Stimulated activated naive B cell treated with anti-CD40 and anti-IgM and Interleukin-4, amounts not matched to agents 10 μg/mL and 1 μg/mL and 100 μg/mL, for 72 hours (primary cell): ENCODE results near the gene KAZALD1.

Experiments used
- ATAC-seq, 2 donors: fragments of 150-1000 bp; cut with Tn5 transposase; replicated peaks; 2 replicates each; pipeline ENCODE4 v1.10.0; 2021; ENCODE audit warnings: moderate library complexity in 1 of 2
- DNase-seq: peaks from one replicate; pipeline ENCODE4 v3.0.0; 2021
- H3K27ac Mint-ChIP-seq: one replicate; pipeline ENCODE4 v1.8.0; 2022; ENCODE audit warnings: mild to moderate bottlenecking, mixed read lengths
- H3K27me3 Mint-ChIP-seq, 2 donors: one replicate each; pipeline ENCODE4 v1.8.0; 2022; ENCODE audit warnings: mixed read lengths in 2 of 2
- H3K36me3 Mint-ChIP-seq, 2 donors: one replicate each; pipeline ENCODE4 v1.8.0; 2022; ENCODE audit warnings: mixed read lengths in 2 of 2, mild to moderate bottlenecking in 1 of 2
- H3K4me1 Mint-ChIP-seq, 2 donors: one replicate each; pipeline ENCODE4 v1.8.0; 2022; ENCODE audit warnings: mixed read lengths in 2 of 2, mild to moderate bottlenecking in 1 of 2
- H3K4me3 Mint-ChIP-seq, 2 donors: one replicate each; pipeline ENCODE4 v1.8.0; 2022; ENCODE audit warnings: mild to moderate bottlenecking in 2 of 2, mixed read lengths in 2 of 2, moderate library complexity in 1 of 2
- H3K9me3 Mint-ChIP-seq, 2 donors: one replicate each; pipeline ENCODE4 v1.8.0; 2022; ENCODE audit warnings: mixed read lengths in 2 of 2, mild to moderate bottlenecking in 1 of 2

KAZALD1 gene

GRCh38 chr10:101063548-101064414 lies 2.0 kb downstream of the KAZALD1 start:
- H3K4me3 Mint-ChIP-seq: no peak overlapping the region
- DNase-seq (no peak), ATAC-seq (no peak)
- peaks cover 21 to 65% of the 10 kb centered on the region in 2 donors for H3K4me1 Mint-ChIP-seq
- H3K27ac Mint-ChIP-seq: peak overlapping the region; percentile 65
- H3K36me3 Mint-ChIP-seq: no peaks in the 10 kb centered on the region
- peaks cover 27 to 49% of the 10 kb centered on the region in 2 donors for H3K27me3 Mint-ChIP-seq
- H3K9me3 Mint-ChIP-seq: no peaks in the 10 kb centered on the region

- no peak overlapping the region for H3K27ac Mint-ChIP-seq
- no peak for ATAC-seq
- peaks cover 21 to 62% of the 10 kb centered on the region in 2 donors for H3K4me1 Mint-ChIP-seq
- H3K9me3 Mint-ChIP-seq: no peaks in the 10 kb centered on the region
- H3K4me3 Mint-ChIP-seq: no peak overlapping the region
- no peak for DNase-seq
- peaks cover 27 to 49% of the 10 kb centered on the region in 2 donors for H3K27me3 Mint-ChIP-seq
- H3K36me3 Mint-ChIP-seq: no peaks in the 10 kb centered on the region
Observed at GRCh38 chr10:101064415-101065030, 2.7 kb downstream of the KAZALD1 start.

- Mint-ChIP-seq H3K36me3 (no peaks in the 10 kb centered on the region), H3K27me3 (peaks cover 27 to 49% of the 10 kb centered on the region in 2 donors), H3K4me3 (peak overlapping the region; percentile 88 to 89), H3K27ac (no peak overlapping the region), H3K4me1 (peaks cover 22 to 59% of the 10 kb centered on the region in 2 donors), H3K9me3 (no peaks in the 10 kb centered on the region)
- no peak for DNase-seq
- no peak for ATAC-seq
Observed at GRCh38 chr10:101065481-101066145, 3.8 kb downstream of the KAZALD1 start.

GRCh38 chr10:101066146-101066895 lies 4.5 kb downstream of the KAZALD1 start:
- no peaks in the 10 kb centered on the region for H3K36me3 Mint-ChIP-seq
- peak; percentile 35 for DNase-seq

GRCh38 chr10:101066896-101067355 lies 5.1 kb downstream of the KAZALD1 start:
- Mint-ChIP-seq H3K36me3 (no peaks in the 10 kb centered on the region), H3K4me3 (peak overlapping the region; percentile 88 to 89), H3K4me1 (peaks cover 32 to 65% of the 10 kb centered on the region in 2 donors), H3K9me3 (no peaks in the 10 kb centered on the region), H3K27me3 (peaks cover 27 to 49% of the 10 kb centered on the region in 2 donors), H3K27ac (peak overlapping the region; percentile 85)
- no peak for ATAC-seq
- no peak for DNase-seq

More at GRCh38 chr10:101066146-101066895, 4.5 kb downstream of the KAZALD1 start:
- peaks cover 29 to 65% of the 10 kb centered on the region in 2 donors for H3K4me1 Mint-ChIP-seq
- H3K9me3 Mint-ChIP-seq: no peaks in the 10 kb centered on the region
- peak; percentile 43 to 44 for ATAC-seq
- H3K27ac Mint-ChIP-seq: no peak overlapping the region
- peaks cover 27 to 49% of the 10 kb centered on the region in 2 donors for H3K27me3 Mint-ChIP-seq
- peak overlapping the region; percentile 88 to 89 for H3K4me3 Mint-ChIP-seq

- ATAC-seq (peak; percentile 57 to 65), DNase-seq (peak; percentile 58)
- Mint-ChIP-seq H3K4me3 (peak overlapping the region; percentile 88 to 89), H3K4me1 (peaks cover 34 to 65% of the 10 kb centered on the region in 2 donors), H3K27ac (peak overlapping the region; percentile 85), H3K36me3 (no peaks in the 10 kb centered on the region), H3K9me3 (no peaks in the 10 kb centered on the region), H3K27me3 (peaks cover 27 to 49% of the 10 kb centered on the region in 2 donors)
Observed at GRCh38 chr10:101067356-101068083, 5.7 kb downstream of the KAZALD1 start.

- no peak for ATAC-seq
- H3K9me3 Mint-ChIP-seq: no peaks in the 10 kb centered on the region
- H3K4me3 Mint-ChIP-seq: no peak overlapping the region
- H3K27ac Mint-ChIP-seq: no peak overlapping the region
- peaks cover 37 to 58% of the 10 kb centered on the region in 2 donors for H3K4me1 Mint-ChIP-seq
- no peaks in the 10 kb centered on the region for H3K36me3 Mint-ChIP-seq
- H3K27me3 Mint-ChIP-seq: peaks cover 27 to 37% of the 10 kb centered on the region in 2 donors
- no peak for DNase-seq
Observed at GRCh38 chr10:101069441-101069840, 7.7 kb downstream of the KAZALD1 start.

- Mint-ChIP-seq H3K36me3 (no peaks in the 10 kb centered on the region), H3K27ac (no peak overlapping the region), H3K4me3 (no peak overlapping the region), H3K4me1 (peaks cover 37 to 53% of the 10 kb centered on the region in 2 donors), H3K9me3 (no peaks in the 10 kb centered on the region), H3K27me3 (peaks cover 21 to 33% of the 10 kb centered on the region in 2 donors)
- ATAC-seq (no peak), DNase-seq (no peak)
Observed at GRCh38 chr10:101070098-101070497, 8.3 kb downstream of the KAZALD1 start.

GRCh38 chr10:101071267-101071884 lies 9.6 kb downstream of the KAZALD1 start:
- Mint-ChIP-seq H3K4me1 (peaks cover 32 to 44% of the 10 kb centered on the region in 2 donors), H3K36me3 (no peaks in the 10 kb centered on the region), H3K27ac (peak overlapping the region; percentile 79), H3K4me3 (peak overlapping the region; percentile 53 to 58), H3K9me3 (no peaks in the 10 kb centered on the region), H3K27me3 (peaks cover 27 to 33% of the 10 kb centered on the region in 2 donors)
- DNase-seq (peak; percentile 47), ATAC-seq (peak; percentile 81 to 82)

- no peaks in the 10 kb centered on the region for H3K9me3 Mint-ChIP-seq
- peak overlapping the region; percentile 26 for H3K27ac Mint-ChIP-seq
- no peak for ATAC-seq
- DNase-seq: no peak
- H3K36me3 Mint-ChIP-seq: no peaks in the 10 kb centered on the region
- peaks cover 28 to 35% of the 10 kb centered on the region in 2 donors for H3K27me3 Mint-ChIP-seq
- peaks cover 32 to 40% of the 10 kb centered on the region in 2 donors for H3K4me1 Mint-ChIP-seq
- H3K4me3 Mint-ChIP-seq: peak overlapping the region in 1 of 2 donors; percentile 58
Observed at GRCh38 chr10:101071885-101072433, 10.2 kb downstream of the KAZALD1 start.

- Mint-ChIP-seq H3K27ac (no peak overlapping the region), H3K4me3 (no peak overlapping the region), H3K4me1 (peaks cover 32% of the 10 kb centered on the region in 2 donors), H3K27me3 (peaks cover 25 to 31% of the 10 kb centered on the region in 2 donors), H3K36me3 (no peaks in the 10 kb centered on the region), H3K9me3 (no peaks in the 10 kb centered on the region)
- ATAC-seq (no peak), DNase-seq (no peak)
Observed at GRCh38 chr10:101072923-101073322, 11.1 kb downstream of the KAZALD1 start.

GRCh38 chr10:101073631-101074030 lies 11.8 kb downstream of the KAZALD1 start:
- ATAC-seq: no peak
- Mint-ChIP-seq H3K27ac (no peak overlapping the region), H3K9me3 (no peaks in the 10 kb centered on the region), H3K4me1 (peaks cover 32% of the 10 kb centered on the region in 2 donors), H3K4me3 (no peak overlapping the region), H3K27me3 (peaks cover 31 to 37% of the 10 kb centered on the region in 2 donors), H3K36me3 (no peaks in the 10 kb centered on the region)
- no peak for DNase-seq
